HL-60/S4 treated with retinoic acid at 250 ng/mL for 4 days and 3 days (cell line): ENCODE measurements around the gene MMAA.
"Not testable (repeated sequence)": the region's sequence is repeated elsewhere in the genome, so short reads cannot be mapped to it uniquely, and the experiment has no call there.

Experiments
- in situ Hi-C: fragments of 300-500 bp; cut with MboI; formaldehyde crosslinking; loops from 2 replicates; pipeline ENCODE4 v1.7.0; 2022; ENCODE audit warnings: low sequenced_read_pairs

Gene MMAA

GRCh38 chr4:145618932-145619638, at the start of gene MMAA:
MMAA (plus strand) TSS chr4:145619385; CDS start chr4:145639140, 19,755 bp downstream.
- in situ Hi-C loops: no loop called here

- in situ Hi-C loops: loop anchor here (25.0 kb wide), 1 partner anchor 337 kb away; no protein-coding TSS in a partner anchor
Measured at GRCh38 chr4:145574546-145574945, 44.6 kb upstream of the MMAA start.

- in situ Hi-C loops: no loop called here
Measured at GRCh38 chr4:145580906-145581305, 38.3 kb upstream of the MMAA start.

- in situ Hi-C loops: no loop called here
Measured at GRCh38 chr4:145583191-145584055, 35.8 kb upstream of the MMAA start.

GRCh38 chr4:145587088-145587754, 32.0 kb upstream of the MMAA start:
- in situ Hi-C loops: no loop called here

GRCh38 chr4:145589381-145589780, 29.8 kb upstream of the MMAA start:
- in situ Hi-C loops: not testable (repeated sequence)

GRCh38 chr4:145589916-145590702, 29.1 kb upstream of the MMAA start:
- in situ Hi-C loops: no loop called here

GRCh38 chr4:145602129-145602760, 16.9 kb upstream of the MMAA start:
- in situ Hi-C loops: no loop called here

- in situ Hi-C loops: no loop called here
Measured at GRCh38 chr4:145605941-145606340, 13.2 kb upstream of the MMAA start.

- in situ Hi-C loops: no loop called here
Measured at GRCh38 chr4:145609481-145610427, 9.4 kb upstream of the MMAA start.

- in situ Hi-C loops: no loop called here
Measured at GRCh38 chr4:145613566-145614232, 5.5 kb upstream of the MMAA start.

- in situ Hi-C loops: no loop called here
Measured at GRCh38 chr4:145614233-145614610, 5.0 kb upstream of the MMAA start.

GRCh38 chr4:145618210-145618931, 814 bp upstream of the MMAA start:
- in situ Hi-C loops: no loop called here

GRCh38 chr4:145619639-145619996, 433 bp downstream of the MMAA start:
- in situ Hi-C loops: no loop called here

GRCh38 chr4:145622067-145622466, 2.9 kb downstream of the MMAA start:
- in situ Hi-C loops: not testable (repeated sequence)

- in situ Hi-C loops: no loop called here
Measured at GRCh38 chr4:145623831-145624230, 4.6 kb downstream of the MMAA start.

GRCh38 chr4:145625677-145626622, 6.8 kb downstream of the MMAA start:
- in situ Hi-C loops: no loop called here
